Endometrial microvascular endothelial cells (primary cell): ENCODE results near the gene MTMR2. TPM values are rescaled to one million over a fixed set of nuclear protein-coding genes. Genes with fewer than 3 reads are reported as not detected.

Source experiments
- in situ Hi-C: cut with HindIII; loops from 2 replicates; pipeline ENCODE4 v1.10.0; 2017; ENCODE audit warnings: low sequenced_read_pairs, low pct_unique_long_range_greater_than_20kb; ENCODE audit errors: inconsistent ontology term
- total RNA-seq: library from RNA; depleted of rRNA; stranded (reverse); fragments of >200 nt; gene quantifications from one replicate; pipeline ENCODE4 v1.2.3, GENCODE V29; 2015; ENCODE audit errors: inconsistent ontology term

The MTMR2 gene
- total RNA-seq: 62.0 TPM

GRCh38 chr11:95923728-95924413 is at the start of gene MTMR2:
MTMR2 (minus strand) TSS chr11:95924107; CDS start chr11:95923954, 153 bp downstream.
- in situ Hi-C loops: no loop called here

- in situ Hi-C loops: no loop called here
Measured at GRCh38 chr11:95972060-95972459, 48.2 kb upstream of the MTMR2 start.

- in situ Hi-C loops: no loop called here
Measured at GRCh38 chr11:95968585-95968984, 44.7 kb upstream of the MTMR2 start.

GRCh38 chr11:95964281-95964680 is 40.4 kb upstream of the MTMR2 start:
- in situ Hi-C loops: no loop called here

DNA sequence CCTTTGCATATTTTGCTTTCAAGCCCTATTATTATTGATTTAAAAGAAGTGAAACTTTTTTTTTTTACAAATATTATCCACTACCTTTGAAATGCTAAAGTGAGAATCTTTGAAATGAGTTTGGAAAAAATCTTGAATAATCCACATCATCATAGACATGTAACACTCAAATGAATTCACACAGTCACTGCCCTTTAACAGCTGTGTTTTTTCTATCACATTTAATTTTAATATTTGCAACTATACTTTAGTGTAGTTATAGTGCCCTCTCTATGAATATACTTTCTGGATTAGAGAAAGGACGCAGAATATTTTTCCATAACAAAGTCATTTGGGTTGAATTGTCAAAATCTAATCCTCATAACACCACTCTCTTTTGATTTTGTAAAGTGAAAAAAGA is 37.9 kb upstream of the MTMR2 start:
- in situ Hi-C loops: no loop called here

DNA sequence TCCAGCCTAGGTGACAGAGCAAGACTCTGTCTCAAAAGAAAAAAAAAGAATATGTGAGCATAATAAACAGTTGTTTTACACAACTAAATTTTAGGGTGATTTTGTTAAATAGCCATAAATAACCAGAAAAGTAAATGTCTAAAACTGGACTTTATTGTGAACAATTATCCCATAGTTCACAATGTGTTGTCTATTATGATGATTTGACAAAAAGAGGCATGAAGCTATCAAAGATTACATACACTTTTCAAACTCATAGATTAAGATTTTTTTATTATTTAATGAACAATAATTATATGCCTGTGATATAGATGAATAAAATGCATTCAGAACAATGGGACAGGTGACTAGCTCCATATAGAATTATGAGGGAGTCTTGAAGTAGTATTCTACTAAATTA is 27.0 kb upstream of the MTMR2 start:
- in situ Hi-C loops: no loop called here

- in situ Hi-C loops: no loop called here
Measured at GRCh38 chr11:95948637-95949036, 24.7 kb upstream of the MTMR2 start.

DNA sequence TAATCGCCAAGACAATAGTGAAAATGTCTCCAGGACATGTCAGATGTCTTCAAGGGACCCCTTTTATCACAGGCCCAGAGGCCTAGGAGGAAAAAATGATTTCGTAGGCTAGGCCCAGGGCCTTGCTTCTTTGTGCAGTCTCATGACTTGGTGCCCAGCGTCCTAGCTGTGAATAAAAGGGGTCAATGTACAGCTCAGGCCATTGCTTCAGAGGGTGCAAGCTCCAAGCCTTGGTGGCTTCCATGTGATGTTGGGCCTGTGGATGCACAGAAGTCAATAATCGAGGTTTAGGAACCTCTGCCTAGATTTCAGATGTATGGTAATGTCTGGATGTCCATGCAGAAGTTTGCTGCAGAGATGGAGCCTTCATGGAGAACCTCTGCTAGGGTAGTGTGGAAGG is 20.7 kb upstream of the MTMR2 start:
- in situ Hi-C loops: no loop called here

DNA sequence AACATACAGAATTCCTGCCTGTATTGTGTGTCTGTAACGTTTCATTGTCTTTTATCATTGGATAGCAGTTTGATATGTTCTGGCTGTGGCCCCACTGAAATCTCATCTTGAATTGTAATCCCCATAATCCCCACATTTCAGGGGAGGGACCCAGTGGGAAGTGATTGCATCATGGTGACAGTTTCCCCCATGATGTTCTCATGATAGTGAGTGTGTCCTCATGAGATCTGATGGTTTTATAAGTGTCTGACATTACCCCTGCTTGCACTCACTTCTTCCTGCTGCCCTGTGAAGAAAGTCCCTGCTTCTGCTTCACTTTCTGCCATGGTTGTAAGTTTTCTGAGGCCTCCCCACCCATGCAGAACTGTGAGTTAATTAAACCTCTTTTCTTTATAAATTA is 19.6 kb upstream of the MTMR2 start:
- in situ Hi-C loops: no loop called here

DNA sequence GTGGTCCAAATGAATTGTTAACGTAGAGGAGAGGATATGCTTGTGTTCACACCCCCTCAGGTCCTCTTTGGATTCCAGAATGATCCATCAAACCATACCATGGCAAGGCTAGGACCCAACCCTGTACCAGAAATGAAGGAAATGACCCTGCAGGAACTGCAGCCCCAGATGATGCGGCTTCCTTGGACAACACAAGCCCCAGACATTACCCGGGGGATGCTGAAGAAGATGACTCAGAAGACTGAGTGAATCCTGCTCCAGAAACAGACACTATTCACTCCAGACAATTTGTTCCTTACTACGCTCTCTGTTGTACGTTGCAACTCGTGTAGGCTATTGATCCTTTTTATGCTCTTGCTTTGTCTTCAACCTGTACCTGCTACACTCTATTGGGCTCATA is 15.2 kb upstream of the MTMR2 start:
- in situ Hi-C loops: no loop called here

DNA sequence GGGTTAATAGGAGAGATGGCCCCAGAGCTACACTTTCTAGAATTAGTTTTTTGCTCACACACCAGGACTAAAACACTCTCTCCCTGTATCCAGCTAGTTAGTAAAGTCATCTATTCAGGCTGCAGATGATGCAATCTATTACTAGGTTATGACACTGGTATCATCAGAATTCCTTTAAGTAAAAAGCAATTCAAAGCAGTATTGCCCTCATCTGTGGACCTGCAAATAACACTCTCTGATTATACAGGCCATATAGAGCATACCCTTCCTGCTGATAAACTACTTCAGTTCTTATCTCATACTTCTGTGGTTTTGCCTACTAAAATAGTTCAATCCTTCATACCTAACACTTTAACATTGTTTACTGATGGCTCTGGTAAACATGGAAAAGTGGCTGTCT is 13.5 kb upstream of the MTMR2 start:
- in situ Hi-C loops: no loop called here

- in situ Hi-C loops: no loop called here
Measured at GRCh38 chr11:95933594-95933993, 9.7 kb upstream of the MTMR2 start.

- in situ Hi-C loops: no loop called here
Measured at GRCh38 chr11:95931916-95932315, 8.0 kb upstream of the MTMR2 start.

GRCh38 chr11:95930948-95931347 is 7.0 kb upstream of the MTMR2 start:
- in situ Hi-C loops: no loop called here

DNA sequence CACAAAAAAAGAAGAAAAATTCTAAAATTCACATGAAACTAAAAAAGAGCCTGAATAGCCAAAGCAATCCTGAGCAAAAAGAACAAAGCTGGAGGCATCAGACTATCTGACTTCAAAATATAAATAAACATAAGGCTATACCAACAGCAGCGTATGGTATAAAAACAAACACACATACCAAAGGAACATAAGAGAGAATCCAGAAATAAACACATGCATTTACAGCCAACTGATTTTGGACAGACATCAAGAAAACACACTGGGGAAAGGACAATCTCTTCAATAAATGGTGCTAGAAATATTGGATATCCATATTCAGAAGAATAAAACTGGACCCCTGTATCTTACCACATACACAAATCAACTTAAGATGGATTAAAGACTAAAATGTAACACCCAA is 2.8 kb upstream of the MTMR2 start:
- in situ Hi-C loops: no loop called here

- in situ Hi-C loops: no loop called here
Measured at GRCh38 chr11:95925011-95925410, 1.1 kb upstream of the MTMR2 start.

- in situ Hi-C loops: no loop called here
Measured at GRCh38 chr11:95924414-95924760, 480 bp upstream of the MTMR2 start.

GRCh38 chr11:95923439-95923727 is 524 bp downstream of the MTMR2 start:
- in situ Hi-C loops: no loop called here

DNA sequence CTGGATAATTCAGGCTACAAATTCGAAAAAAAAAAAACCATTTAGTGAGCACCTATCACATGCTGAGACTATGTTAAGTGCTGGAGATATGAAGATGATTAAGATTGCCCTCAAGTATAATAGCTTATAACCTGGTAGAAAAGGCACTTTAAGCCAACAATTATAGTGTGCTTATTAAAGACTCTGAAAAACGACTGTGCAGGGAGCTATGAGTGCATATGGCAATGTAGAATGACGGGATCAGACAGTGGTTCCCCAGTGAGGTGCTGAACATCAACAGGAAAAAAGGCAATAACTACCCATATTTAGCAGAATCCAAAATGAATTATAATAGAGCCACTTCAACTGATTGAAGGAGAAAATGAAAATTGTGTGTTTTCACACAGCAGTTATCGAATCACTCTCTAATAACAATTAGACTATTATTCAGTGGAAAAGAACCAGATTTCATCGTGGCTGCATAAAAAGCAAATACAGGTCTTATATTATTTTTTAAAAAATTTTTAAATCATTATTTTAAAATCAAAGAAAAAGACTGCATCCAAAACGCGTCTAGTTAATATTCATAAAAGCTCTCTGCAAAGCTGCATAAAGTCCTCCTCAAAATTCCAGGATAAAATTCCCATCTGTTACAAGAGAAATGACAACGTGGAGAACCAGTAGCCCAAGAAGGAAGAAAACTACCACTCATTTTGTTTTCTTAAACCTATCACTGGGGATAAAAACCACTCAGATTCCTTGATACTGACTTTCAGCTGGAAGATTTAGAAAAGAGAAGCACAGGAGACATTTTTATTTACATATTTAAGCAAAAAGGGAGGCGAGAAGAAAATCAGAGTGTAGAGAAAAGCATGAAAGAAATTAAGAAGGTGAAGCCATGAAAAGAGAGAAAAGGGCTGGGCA is 1.1 kb downstream of the MTMR2 start:
- in situ Hi-C loops: no loop called here

DNA sequence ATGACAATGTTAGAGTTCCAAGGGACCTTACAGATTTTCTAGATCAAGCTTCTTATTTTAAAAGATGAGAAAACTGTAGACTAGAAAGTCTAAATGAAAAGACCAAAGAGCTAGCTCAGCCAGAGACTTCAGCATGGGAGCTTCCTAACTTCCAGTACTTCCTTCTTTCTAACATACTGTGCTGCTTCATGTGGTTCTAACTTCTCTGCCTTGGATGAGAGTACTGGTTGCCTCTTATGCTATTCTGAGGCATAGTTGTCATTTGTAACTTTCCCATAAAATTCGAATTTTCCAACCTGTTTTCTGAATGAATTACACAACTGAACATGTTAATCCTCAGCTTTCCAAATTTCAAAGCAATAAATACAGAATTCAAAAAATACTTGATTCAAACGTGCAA is 1.8 kb downstream of the MTMR2 start:
- in situ Hi-C loops: no loop called here
